Measurements from ENCODE around the gene ZRANB2. TPM values are rescaled to one million over a fixed set of nuclear protein-coding genes. Genes with fewer than 3 reads are reported as not detected.

ZRANB2 gene
- total and polyA plus RNA-seq, 9 of the 15 experiments (the other 6 are each of a cell fraction or from before 2014, with no cell fraction given) = 80.8 to 264 (median 157) TPM

DNA sequence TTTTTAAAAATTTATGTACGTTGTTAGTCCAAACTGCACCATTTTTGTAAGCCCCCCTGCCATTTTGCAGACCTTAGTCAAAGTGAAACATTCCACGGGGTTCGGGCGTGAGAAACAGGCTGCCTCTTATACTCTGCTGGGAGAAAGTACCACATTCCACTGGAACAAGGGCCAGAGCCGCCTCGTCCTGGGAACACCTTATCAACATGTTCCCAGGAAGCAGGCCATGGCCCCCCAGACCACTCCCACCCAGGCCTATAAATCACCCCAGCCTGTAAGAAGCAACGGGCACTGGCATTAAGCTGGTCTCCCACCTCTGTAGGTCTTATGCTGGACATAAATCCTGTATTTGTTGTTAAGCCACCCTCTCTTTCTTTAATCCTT, 854 bp upstream of the ZRANB2 start:
- H3K4me2 ChIP-seq (ENCODE audit: insufficient read depth, low read length) = peak overlapping the region; percentile 90
- H3K9ac ChIP-seq (ENCODE audit: insufficient read depth in 1 of 2, low read depth in 2 of 2, low read length in 2 of 2) = peak overlapping the region; percentile 2 to 96; a peak in 3 of 4 replicates
- H3K27ac ChIP-seq (ENCODE audit: extremely low read depth, low read depth, low read length) = peak overlapping the region; percentile 89
- ChIA-PET POLR2A (interaction anchor here (1.0 to 1.7 kb wide), 3 partner anchors 7 to 13 kb away, joined by 3 to 6 read pairs (median 4); no protein-coding TSS in a partner anchor), CTCF (ENCODE audit: low intra/inter-chr PET ratio) (no interaction called here)
- TSS peak; percentile 96 for BruUV-seq (replicated peaks)
- H3K9me1 ChIP-seq (ENCODE audit: control insufficient read depth, insufficient read depth, low read length) = no peaks in the 10 kb centered on the region
- FAIRE-seq = peak; percentile 54
- peaks cover 26% of the 10 kb centered on the region; the same call in 2 of the 3 replicates for H3K36me3 ChIP-seq (ENCODE audit: control insufficient read depth, insufficient read depth, low read length)
- peaks cover 43% of the 10 kb centered on the region for H3K79me2 ChIP-seq (ENCODE audit: control insufficient read depth, insufficient read depth, low read length)
- in situ Hi-C loops (cut with MboI) (no loop called here), intact Hi-C loops (cut with micrococcal nuclease) (loop anchor here (2.0 kb wide), 1 partner anchor 877 kb away; the partner anchor contains the start of gene LRRC40)
- H3K9me3 ChIP-seq (replicated peaks; ENCODE audit: control insufficient read depth, insufficient read depth, low read depth, low read length) = no peaks in the 10 kb centered on the region
- H4K20me1 ChIP-seq (replicated peaks; ENCODE audit: control insufficient read depth, insufficient read depth, low read length) = no peaks in the 10 kb centered on the region; the same call in 1 of the 2 replicates
- peak overlapping the region; percentile 68 for H3K4me3 ChIP-seq
- 1% methylated on average over 6 of the region's 7 CpGs for whole genome bisulfite sequencing (ENCODE audit: insufficient coverage, low coverage, missing lambda C conversion rate)
- H3K27me3 ChIP-seq (ENCODE audit: control insufficient read depth in 2 of 2, insufficient read depth in 2 of 2, low read length in 2 of 2) = no peaks in the 10 kb centered on the region; a peak in 1 of 5 replicates
- H2AFZ ChIP-seq (ENCODE audit: low read depth, low read length) = peak overlapping the region; percentile 76
- peak; percentile 56 for ATAC-seq
- DNase-seq (ENCODE audit: extremely low read depth in 1 of 4, low spot score in 3 of 4) = peak; percentile 22 to 63 (median 36)
- H3K4me1 ChIP-seq (replicated peaks in 1 of 2; ENCODE audit: control insufficient read depth in 2 of 2, insufficient read depth in 2 of 2, low read length in 2 of 2) = no peaks in the 10 kb centered on the region; a peak in 2 of 5 replicates
- TF ChIP-seq ZNF79 (CRISPR knock-in tag; IDR thresholded peaks at IDR 0.05; ENCODE audit: low read depth) = no peak
- TF ChIP-seq, protein P1, sequence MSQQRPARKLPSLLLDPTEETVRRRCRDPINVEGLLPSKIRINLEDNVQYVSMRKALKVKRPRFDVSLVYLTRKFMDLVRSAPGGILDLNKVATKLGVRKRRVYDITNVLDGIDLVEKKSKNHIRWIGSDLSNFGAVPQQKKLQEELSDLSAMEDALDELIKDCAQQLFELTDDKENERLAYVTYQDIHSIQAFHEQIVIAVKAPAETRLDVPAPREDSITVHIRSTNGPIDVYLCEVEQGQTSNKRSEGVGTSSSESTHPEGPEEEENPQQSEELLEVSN (IDR thresholded peaks at IDR 0.05; ENCODE audit: borderline replicate concordance in 1 of 2, extremely low read depth in 1 of 2, insufficient read depth in 1 of 2, insufficient read length in 1 of 2, low read depth in 1 of 2, low read length in 1 of 2, poor library complexity in 1 of 2, severe bottlenecking in 1 of 2) = peak in 1 of 2 experiments; percentile 13
- no peak for TF ChIP-seq CREBBP (IDR thresholded peaks at IDR 0.05; ENCODE audit: low read depth, low read length)
- TF ChIP-seq MXI1 (IDR thresholded peaks at IDR 0.05; ENCODE audit: low read depth, low read length) = no peak
- TF ChIP-seq ETS2 (tag; IDR thresholded peaks at IDR 0.05; ENCODE audit: borderline replicate concordance, poor library complexity, severe bottlenecking) = no peak
- no peak for TF ChIP-seq ZNF212 (CRISPR knock-in tag; IDR thresholded peaks at IDR 0.05)
- no peak for TF ChIP-seq KHSRP (IDR thresholded peaks at IDR 0.05)
- no peak for TF ChIP-seq ZNF324 (CRISPR knock-in tag; IDR thresholded peaks at IDR 0.05)
- no peak for TF ChIP-seq GABPB1 (CRISPR knock-in tag; IDR thresholded peaks at IDR 0.05)
- TF ChIP-seq, protein P2, sequence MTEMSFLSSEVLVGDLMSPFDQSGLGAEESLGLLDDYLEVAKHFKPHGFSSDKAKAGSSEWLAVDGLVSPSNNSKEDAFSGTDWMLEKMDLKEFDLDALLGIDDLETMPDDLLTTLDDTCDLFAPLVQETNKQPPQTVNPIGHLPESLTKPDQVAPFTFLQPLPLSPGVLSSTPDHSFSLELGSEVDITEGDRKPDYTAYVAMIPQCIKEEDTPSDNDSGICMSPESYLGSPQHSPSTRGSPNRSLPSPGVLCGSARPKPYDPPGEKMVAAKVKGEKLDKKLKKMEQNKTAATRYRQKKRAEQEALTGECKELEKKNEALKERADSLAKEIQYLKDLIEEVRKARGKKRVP (CRISPR knock-in tag; IDR thresholded peaks at IDR 0.05) = no peak
- TF ChIP-seq MYNN (IDR thresholded peaks at IDR 0.05) = no peak
- no peak for TF ChIP-seq MYNN (CRISPR knock-in tag; IDR thresholded peaks at IDR 0.05)
- no peak for TF ChIP-seq GABPA (tag; conservative IDR thresholded peaks at IDR 0.05; ENCODE audit: low read depth)
- TF ChIP-seq KLF6 (CRISPR knock-in tag; IDR thresholded peaks at IDR 0.05; ENCODE audit: borderline replicate concordance) = no peak
- TF ChIP-seq ZKSCAN8 (CRISPR knock-in tag; IDR thresholded peaks at IDR 0.05) = no peak
- TF ChIP-seq FOXM1 (IDR thresholded peaks at IDR 0.05; ENCODE audit: low read depth) = no peak
- no peak for TF ChIP-seq FOXM1 (CRISPR knock-in tag; IDR thresholded peaks at IDR 0.05; ENCODE audit: low read depth)
- TF ChIP-seq, protein P3, sequence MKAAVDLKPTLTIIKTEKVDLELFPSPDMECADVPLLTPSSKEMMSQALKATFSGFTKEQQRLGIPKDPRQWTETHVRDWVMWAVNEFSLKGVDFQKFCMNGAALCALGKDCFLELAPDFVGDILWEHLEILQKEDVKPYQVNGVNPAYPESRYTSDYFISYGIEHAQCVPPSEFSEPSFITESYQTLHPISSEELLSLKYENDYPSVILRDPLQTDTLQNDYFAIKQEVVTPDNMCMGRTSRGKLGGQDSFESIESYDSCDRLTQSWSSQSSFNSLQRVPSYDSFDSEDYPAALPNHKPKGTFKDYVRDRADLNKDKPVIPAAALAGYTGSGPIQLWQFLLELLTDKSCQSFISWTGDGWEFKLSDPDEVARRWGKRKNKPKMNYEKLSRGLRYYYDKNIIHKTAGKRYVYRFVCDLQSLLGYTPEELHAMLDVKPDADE (conservative IDR thresholded peaks at IDR 0.05; ENCODE audit: control insufficient read depth, low read depth, low read length) = no peak
- TF ChIP-seq, protein P4, sequence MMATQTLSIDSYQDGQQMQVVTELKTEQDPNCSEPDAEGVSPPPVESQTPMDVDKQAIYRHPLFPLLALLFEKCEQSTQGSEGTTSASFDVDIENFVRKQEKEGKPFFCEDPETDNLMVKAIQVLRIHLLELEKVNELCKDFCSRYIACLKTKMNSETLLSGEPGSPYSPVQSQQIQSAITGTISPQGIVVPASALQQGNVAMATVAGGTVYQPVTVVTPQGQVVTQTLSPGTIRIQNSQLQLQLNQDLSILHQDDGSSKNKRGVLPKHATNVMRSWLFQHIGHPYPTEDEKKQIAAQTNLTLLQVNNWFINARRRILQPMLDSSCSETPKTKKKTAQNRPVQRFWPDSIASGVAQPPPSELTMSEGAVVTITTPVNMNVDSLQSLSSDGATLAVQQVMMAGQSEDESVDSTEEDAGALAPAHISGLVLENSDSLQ (IDR thresholded peaks at IDR 0.05) = peak; percentile 91
- TF ChIP-seq BRD9 (IDR thresholded peaks at IDR 0.05; ENCODE audit: low read depth, partially characterized antibody) = no peak

Measured in K562 (cell line).